ENCODE results near the gene MCRIP1.

Gene MCRIP1

GRCh38 chr17:81860756-81861568, 27.9 kb upstream of the MCRIP1 start:
- peak; percentile 100 for DNase-seq

GRCh38 chr17:81859906-81860755, 27.0 kb upstream of the MCRIP1 start, which contains the start of gene P4HB:
P4HB (minus strand) TSS chr17:81860535; CDS start chr17:81860471, 64 bp downstream.
- DNase-seq = no peak

- DNase-seq = no peak
Measured at GRCh38 chr17:81858967-81859905, 26.1 kb upstream of the MCRIP1 start.

GRCh38 chr17:81858170-81858966, 25.3 kb upstream of the MCRIP1 start:
- no peak for DNase-seq

- DNase-seq = no peak
Measured at GRCh38 chr17:81854974-81855774, 22.1 kb upstream of the MCRIP1 start.

GRCh38 chr17:81852237-81852636, 19.1 kb upstream of the MCRIP1 start:
- no peak for DNase-seq

GRCh38 chr17:81851423-81851822, 18.3 kb upstream of the MCRIP1 start:
- no peak for DNase-seq

- DNase-seq = no peak
Measured at GRCh38 chr17:81849457-81849856, 16.4 kb upstream of the MCRIP1 start.

- DNase-seq = no peak
Measured at GRCh38 chr17:81846743-81847689, 13.9 kb upstream of the MCRIP1 start.

- DNase-seq = no peak
Measured at GRCh38 chr17:81845881-81846742, 13.0 kb upstream of the MCRIP1 start.

- DNase-seq = no peak
Measured at GRCh38 chr17:81845361-81845760, 12.3 kb upstream of the MCRIP1 start.

- no peak for DNase-seq
Measured at GRCh38 chr17:81844887-81845286, 11.8 kb upstream of the MCRIP1 start.

GRCh38 chr17:81844327-81844851, 11.3 kb upstream of the MCRIP1 start:
- DNase-seq = no peak

- no peak for DNase-seq
Measured at GRCh38 chr17:81843713-81844326, 10.7 kb upstream of the MCRIP1 start.

- no peak for DNase-seq
Measured at GRCh38 chr17:81842725-81843504, 9.8 kb upstream of the MCRIP1 start.

- no peak for DNase-seq
Measured at GRCh38 chr17:81842378-81842724, 9.3 kb upstream of the MCRIP1 start.

- DNase-seq = no peak
Measured at GRCh38 chr17:81841866-81842265, 8.8 kb upstream of the MCRIP1 start.
